C4-2B (cell line): ENCODE data around the gene PRKAG2.

Experiments
- CTCF ChIP-seq: fragments of 450-650 bp; conservative IDR thresholded peaks from 2 replicates; pipeline ENCODE4 v1.5.1; 2017; ENCODE audit warnings: mild to moderate bottlenecking
- ZFX ChIP-seq: fragments of 450-650 bp; IDR thresholded peaks from 2 replicates; pipeline ENCODE4 v1.6.1; 2017

GRCh38 chr7:151783958-151784575 is 92.8 kb downstream of the PRKAG2 start:
- TF ChIP-seq CTCF (no peak), ZFX (no peak)
